Choroid plexus epithelial cell (primary cell): Measurements from ENCODE around the gene NSD1.
"Not testable (repeated sequence)": the region's sequence is repeated elsewhere in the genome, so short reads cannot be mapped to it uniquely, and the experiment has no call there.

Experiments used
- DNase-seq: peaks from one replicate; pipeline ENCODE4 v3.0.0-alpha.2; 2010; ENCODE audit warnings: low read depth
- H3K4me3 ChIP-seq: 2 replicates; pipeline ENCODE4 v1.5.1; 2011; ENCODE audit warnings: low read depth, mild to moderate bottlenecking, control low read depth, low read length, moderate library complexity
- TF ChIP-seq, protein P1 (sequence below): conservative IDR thresholded peaks from 2 replicates; pipeline ENCODE4 v1.5.1; 2011; ENCODE audit warnings: low read depth, mild to moderate bottlenecking, control low read depth, inconsistent platforms, low read length, moderate library complexity

NSD1 gene

DNA sequence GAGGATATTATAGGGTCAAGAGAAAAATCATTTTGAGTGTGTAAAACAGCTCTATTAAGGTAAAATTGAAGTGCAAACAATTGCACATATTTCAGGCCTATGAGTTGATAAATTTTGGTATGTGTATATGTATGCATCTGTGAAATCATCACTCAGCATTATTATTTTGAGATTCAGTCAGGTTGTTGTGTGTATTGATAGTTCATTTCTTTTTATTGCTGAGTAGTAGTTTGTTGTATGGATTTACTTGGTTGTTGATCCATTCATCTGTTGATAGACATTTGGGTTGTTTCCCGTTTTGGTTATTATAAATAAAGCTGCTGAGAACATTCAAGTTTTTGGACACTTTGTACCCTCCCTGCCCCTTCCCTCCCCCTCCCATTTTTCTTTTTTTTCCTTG lies 119.7 kb downstream of the NSD1 start:
- no peak overlapping the region for H3K4me3 ChIP-seq
- TF ChIP-seq, protein P1, sequence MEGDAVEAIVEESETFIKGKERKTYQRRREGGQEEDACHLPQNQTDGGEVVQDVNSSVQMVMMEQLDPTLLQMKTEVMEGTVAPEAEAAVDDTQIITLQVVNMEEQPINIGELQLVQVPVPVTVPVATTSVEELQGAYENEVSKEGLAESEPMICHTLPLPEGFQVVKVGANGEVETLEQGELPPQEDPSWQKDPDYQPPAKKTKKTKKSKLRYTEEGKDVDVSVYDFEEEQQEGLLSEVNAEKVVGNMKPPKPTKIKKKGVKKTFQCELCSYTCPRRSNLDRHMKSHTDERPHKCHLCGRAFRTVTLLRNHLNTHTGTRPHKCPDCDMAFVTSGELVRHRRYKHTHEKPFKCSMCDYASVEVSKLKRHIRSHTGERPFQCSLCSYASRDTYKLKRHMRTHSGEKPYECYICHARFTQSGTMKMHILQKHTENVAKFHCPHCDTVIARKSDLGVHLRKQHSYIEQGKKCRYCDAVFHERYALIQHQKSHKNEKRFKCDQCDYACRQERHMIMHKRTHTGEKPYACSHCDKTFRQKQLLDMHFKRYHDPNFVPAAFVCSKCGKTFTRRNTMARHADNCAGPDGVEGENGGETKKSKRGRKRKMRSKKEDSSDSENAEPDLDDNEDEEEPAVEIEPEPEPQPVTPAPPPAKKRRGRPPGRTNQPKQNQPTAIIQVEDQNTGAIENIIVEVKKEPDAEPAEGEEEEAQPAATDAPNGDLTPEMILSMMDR, result no peak
- no peak for DNase-seq

DNA sequence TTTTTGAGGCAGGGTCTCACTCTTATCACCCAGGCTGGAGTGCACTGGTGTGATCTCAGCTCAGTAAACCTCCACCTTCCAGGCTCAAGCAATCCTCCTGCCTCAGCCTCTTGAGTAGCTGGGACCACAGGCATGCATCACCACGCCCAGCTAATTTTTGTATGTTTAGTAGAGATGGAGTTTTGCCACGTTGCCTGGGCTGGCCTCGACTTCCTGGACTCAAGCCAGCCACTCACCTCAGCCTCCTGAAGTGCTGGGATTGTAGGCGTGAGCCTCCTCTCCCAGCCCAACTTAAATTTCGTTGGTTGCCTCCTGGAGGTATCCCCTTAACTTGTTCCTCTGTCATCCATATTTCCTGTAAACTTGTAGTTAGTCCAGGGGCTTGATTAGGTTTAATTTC lies 122.7 kb downstream of the NSD1 start:
- DNase-seq, result peak; percentile 20
- TF ChIP-seq, protein P1, result no peak
- H3K4me3 ChIP-seq, result no peak overlapping the region

DNA sequence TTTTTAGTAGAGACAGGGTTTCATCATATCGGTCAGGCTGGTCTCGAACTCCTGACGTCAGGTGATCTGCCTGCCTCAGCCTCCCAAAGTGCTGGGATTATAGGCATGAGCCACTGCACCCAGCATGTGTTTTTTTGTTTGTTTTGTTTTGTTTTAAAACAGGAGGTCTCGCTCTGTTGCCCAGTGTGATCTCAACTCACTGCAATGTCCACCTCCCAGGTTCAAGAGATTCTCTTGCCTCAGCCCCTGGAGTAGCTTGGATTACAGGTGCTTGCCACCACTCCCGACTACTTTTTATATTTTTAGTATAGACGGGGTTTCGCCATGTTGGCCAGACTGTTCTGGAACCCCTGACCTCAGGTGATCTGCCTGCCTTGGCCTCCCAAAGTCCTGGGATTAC lies 125.1 kb downstream of the NSD1 start:
- not testable (repeated sequence) for H3K4me3 ChIP-seq, DNase-seq

DNA sequence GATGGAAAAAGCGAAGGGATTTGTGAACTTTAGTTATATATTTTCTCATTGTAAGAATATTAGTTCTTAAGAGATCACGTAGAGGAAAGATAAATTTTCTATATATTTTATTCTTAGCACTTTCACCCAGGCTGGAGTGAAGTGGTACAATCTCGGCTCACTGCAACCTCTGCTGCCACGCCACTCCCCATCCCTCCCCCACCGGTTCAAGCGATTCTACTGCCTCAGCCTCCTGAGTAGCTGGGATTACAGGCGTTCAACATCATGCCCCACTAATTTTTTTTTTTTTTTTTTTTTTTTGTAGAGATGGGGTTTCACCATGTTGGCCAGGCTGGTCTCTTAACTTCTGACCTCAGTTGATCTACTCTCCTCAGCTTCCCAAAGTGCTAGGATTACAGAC lies 127.4 kb downstream of the NSD1 start:
- TF ChIP-seq, protein P1, result no peak
- DNase-seq, result no peak

DNA sequence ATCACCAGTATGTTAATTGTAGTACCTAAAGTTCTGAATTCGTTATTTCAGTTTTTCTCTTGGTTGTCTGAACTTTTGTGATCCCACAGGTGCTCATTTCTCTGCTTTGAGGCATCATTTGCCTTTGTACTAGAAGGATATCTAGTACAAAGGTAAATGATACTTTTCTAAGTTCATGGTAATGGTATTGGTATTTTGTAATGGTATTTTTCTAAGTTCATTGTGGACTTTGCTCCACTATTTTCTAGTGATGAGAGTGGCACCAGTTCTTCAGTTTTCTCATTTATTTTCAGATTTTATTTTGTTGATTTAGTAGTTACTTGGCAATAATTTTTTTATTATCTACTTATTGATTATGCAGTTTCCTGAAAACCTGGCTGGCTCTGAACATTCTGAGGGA lies 127.9 kb downstream of the NSD1 start:
- TF ChIP-seq, protein P1, result no peak
- DNase-seq, result no peak
- no peak overlapping the region for H3K4me3 ChIP-seq

More for the DNA sequence above, 127.4 kb downstream of the NSD1 start:
- no peak overlapping the region for H3K4me3 ChIP-seq

DNA sequence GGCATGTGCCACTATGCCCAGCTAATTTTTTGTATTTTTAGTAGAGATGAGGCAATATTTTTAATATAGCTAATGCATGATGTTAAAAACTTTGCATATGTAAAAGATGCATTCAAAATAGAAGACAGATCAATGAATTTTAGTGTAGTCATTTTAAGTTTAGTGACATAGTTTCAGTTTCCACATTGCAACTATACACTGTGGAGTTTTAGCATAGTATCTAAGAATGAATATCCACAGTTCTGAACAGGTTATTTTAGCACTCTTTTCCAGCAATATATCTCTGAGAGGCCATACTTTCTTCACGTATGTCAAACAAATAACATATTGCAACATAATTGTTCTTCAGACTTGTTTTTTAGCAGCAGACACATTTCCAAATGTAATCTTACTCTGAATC lies 130.6 kb downstream of the NSD1 start:
- TF ChIP-seq, protein P1, result no peak

DNA sequence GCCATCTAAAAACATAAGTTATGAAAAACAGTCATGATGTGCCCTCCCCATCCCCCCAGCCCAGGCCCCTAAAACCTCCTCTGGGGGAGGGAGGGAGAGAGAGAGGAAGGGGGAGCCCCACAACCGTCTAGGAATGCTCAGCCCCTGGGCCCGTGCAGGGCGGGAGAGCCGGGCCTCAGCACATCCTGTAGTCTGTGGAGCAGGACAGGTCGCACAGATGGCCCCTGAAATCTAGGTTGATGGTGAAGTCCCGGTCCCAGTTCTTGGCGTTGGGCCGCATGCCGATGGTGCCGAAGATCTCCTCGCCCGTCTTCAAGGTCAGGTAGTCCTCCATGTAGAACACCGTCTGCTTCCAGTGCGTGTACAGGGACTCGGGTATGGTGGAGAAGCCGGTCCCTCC lies 131.8 kb downstream of the NSD1 start:
- TF ChIP-seq, protein P1, result no peak
- DNase-seq, result no peak
- no peak overlapping the region for H3K4me3 ChIP-seq

More for the DNA sequence above, 130.6 kb downstream of the NSD1 start:
- no peak overlapping the region for H3K4me3 ChIP-seq
- no peak for DNase-seq
